Activated naive CD4-positive, alpha-beta T cell (primary cell): Measurements from ENCODE around the gene UBA52.
A peak's percentile ranks its signal among the peaks of the same experiment; 100 is the strongest.
"Not testable (repeated sequence)": the region's sequence is repeated elsewhere in the genome, so short reads cannot be mapped to it uniquely, and the experiment has no call there.

ENCODE experiments used
- DNase-seq, 4 experiments: peaks; one replicate each; lab custom pipeline; 2025; lab: John Stamatoyannopoulos, UW

UBA52 gene

DNA sequence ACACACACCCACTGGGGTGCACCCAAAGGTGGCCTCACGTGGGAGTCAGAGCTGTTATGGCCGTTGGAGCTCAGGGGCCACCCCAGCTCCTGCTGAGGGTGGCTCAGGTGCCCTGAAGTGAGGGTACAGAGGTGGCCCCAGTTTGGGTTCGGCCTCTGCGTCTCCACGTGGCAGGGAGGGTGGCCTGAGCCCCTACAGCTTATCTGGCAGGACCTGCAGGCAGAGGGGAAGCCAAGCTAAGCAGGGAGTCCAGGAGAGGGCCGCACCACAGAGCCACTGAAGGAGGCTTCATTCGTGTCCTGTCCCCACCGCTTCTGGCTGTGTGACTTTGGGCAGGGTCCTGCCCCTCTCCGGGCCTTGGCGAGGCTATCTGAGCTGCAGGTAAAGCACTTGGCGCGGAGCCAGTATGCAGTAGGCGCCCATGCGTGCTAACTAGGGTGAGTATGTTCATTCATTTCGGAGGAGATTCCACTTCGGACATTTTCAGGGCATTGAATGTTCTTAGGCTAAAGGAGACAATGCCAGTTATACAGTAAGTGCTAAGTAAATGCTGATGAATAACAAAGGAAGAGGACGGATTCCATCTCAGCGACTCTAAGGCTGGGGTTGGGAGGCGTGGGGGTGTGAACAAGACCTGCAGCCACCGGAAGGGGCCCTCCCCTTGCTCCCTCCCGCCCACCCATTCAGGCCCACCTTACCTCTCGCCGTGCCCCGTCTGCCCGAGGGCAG lies 21.9 kb downstream of the UBA52 start:
- DNase-seq, result no peak

- peak; percentile 28 to 74 (median 50) for DNase-seq
Observed at GRCh38 chr19:18594096-18594823, 22.6 kb downstream of the UBA52 start.

GRCh38 chr19:18594824-18595373 lies 23.2 kb downstream of the UBA52 start:
- DNase-seq, result no peak

GRCh38 chr19:18595475-18595874 lies 23.8 kb downstream of the UBA52 start:
- no peak for DNase-seq

GRCh38 chr19:18596752-18597157 lies 25.1 kb downstream of the UBA52 start:
- no peak for DNase-seq

DNA sequence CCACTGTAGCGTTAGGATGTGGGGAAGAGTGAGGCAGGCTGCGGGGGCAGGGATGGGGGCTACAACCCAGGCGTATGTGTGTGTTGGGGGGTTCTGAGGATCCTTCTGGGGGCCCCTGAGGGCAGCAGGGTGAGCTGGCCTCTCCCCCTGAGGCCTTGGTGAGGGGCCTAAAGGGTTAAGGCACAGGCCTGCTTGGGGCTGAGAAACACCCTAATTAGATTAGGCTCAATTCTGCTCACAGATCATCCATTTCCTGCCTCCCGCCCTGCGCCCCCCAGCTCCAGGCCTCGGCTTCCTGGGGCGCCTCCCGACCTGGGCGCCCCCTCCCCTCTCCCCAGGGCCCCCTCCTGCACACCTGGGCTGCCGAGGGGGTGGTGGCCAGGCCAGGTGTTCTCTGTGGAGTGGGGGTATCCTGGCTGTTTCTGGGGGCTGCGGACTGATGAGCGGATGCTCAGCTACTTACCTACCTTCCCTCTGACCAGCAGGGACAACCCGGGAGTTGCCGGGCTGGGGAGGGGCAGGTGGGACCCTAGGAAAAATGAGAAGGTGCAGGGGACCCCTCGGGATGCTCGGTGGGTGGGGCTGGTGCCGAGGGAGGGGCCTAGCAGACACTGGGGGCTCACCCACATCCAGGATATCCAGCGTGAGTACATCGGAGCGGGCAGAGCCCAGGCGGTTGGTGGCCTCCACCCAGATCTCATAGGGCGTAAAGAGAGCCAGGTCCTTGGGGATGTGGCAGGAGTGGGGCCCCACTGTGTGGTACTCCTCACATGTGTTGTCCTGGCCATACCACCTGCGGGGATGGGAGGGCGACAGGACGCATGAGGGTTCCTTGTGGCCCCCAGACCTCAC lies 26.4 kb downstream of the UBA52 start:
- no peak for DNase-seq

GRCh38 chr19:18599485-18599884 lies 27.8 kb downstream of the UBA52 start:
- no peak for DNase-seq

- DNase-seq, result not testable (repeated sequence)
Observed at GRCh38 chr19:18600692-18601397, 29.2 kb downstream of the UBA52 start.

GRCh38 chr19:18601875-18602274 lies 30.2 kb downstream of the UBA52 start:
- DNase-seq, result no peak

DNA sequence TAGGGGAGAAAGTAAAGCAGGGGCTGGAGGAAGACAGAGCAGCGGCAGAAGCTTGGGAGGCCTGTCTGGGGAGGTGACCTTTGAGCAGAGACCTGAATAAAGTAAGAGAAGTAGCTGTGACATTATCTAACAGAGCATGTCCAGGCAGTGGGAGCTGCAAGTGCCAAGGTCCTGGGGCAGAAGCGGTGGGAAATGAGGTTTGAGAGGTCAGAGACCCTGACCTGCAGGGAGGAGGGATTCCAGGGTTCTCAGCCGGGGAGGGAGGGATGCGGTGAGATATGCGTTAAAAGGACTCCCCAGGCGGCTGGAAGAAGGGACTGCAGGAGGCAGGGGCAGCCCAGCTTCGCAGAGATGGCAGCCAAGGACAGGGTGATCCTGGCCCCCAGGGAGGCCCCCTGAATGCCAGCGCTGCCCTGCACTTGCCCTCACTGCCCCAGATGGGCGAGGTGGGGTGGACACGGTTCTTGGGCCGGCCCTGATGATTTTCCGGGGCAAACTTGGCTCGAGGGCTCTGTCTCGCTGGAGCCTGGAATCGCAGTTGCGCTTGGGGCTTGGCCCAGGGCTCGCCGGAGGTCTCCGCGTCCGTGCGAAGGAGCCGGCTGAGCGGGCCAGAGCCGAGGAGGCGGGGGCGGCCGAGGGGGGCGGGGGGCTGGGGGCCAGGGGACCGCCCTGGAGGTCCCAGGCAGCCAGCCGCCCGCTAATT lies 31.7 kb downstream of the UBA52 start:
- no peak for DNase-seq

DNA sequence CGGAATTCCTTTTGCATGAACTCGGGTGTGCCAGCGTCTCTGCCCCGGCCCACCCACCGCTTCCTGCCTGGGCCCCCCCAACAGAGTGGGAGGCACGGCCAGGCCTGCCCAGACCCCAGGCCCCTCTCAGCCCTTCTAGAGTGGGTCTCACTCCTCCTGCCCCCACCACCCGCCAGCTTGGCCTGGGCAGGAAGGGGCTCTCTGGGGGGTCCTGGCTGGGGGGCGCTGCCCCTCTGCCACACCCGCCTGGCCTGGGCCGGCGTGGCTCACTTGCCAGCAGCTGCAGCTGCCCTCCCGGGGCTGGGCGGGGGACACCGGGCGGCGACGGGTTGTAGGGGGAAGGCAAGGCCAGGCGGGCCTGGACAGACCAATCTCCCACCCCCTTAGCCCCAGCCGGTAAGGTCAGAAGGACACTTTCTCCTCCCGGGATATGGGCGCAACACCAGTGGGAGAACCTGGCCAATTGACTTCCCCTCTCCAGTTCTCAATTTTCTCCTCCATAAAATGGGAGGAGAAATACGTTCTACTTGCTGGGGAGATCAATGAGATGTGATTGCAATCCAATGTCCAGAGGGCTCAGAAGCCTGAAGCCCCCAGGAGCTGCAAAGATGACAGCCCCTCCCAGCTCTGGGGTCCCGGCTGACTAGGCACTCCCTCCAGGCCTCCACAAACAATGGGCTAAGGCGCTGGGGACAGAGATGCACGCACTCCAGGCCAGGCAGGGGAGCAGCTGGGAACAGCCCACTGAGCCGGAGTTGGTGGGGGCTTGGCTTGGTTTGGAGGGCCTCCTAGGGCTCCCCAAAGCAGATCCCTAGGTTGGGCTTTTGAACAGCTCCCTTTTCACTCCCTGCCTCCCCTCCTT lies 32.5 kb downstream of the UBA52 start:
- DNase-seq, result no peak

DNA sequence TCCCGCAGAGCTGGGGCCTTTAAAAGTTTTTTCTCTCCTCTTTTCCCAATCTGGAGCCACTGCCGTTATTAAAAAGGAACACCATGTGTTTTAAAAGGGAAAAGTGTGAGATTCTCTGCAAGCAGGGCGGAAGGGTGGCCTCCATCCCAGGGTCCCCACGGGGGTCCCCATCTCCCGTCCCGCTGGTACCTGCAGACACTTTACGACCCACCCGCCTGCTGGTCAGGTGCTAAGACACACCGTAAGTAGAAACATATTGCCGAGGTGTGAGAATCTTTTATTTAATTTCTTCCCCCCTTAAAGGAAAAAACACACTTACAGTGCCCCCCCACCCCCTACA lies 33.1 kb downstream of the UBA52 start:
- no peak for DNase-seq

- DNase-seq, result no peak
Observed at GRCh38 chr19:18605196-18605545, 33.5 kb downstream of the UBA52 start.

DNA sequence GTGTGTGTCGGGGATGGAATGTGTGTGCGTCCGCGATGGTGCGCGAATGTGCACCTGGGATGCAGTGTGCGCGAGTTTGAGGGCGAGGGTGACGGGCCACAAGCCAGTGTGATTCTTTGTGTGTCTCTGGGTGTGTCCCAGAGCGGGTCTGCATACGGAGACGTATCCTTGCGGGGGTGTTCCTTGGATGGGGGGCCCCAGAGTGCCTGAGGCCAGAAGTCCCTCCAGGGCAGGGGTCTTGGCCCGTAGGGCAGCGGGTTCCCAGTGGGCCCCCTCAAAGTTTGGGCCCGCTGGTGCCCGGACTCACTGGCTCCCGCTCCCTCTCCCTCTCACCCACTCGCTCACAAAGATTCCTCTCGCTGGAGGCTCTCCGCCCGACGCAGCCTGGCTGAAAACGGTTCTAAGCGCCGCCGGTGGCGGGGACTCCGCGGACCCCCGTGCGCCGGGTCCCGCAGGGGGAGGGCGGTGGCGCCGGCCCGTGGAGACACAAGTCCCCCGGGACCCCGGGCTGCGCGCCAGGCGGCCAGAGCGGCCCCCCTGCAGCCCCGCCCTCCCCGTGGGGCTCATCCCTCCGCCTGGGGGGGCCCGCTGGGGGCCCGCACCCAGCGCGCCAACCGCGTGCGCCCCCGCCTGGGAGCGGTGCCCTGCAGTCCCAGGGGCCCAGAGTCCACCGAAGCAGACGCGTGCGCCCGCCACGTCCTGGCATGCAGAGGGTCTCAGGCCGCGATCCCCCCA lies 34.1 kb downstream of the UBA52 start:
- no peak for DNase-seq

GRCh38 chr19:18606281-18607225 lies 34.9 kb downstream of the UBA52 start, which contains the start of gene CRLF1:
TSS of gene CRLF1 (minus strand) at chr19:18606799. CDS start at chr19:18606656, 143 bp downstream.
- no peak for DNase-seq

DNA sequence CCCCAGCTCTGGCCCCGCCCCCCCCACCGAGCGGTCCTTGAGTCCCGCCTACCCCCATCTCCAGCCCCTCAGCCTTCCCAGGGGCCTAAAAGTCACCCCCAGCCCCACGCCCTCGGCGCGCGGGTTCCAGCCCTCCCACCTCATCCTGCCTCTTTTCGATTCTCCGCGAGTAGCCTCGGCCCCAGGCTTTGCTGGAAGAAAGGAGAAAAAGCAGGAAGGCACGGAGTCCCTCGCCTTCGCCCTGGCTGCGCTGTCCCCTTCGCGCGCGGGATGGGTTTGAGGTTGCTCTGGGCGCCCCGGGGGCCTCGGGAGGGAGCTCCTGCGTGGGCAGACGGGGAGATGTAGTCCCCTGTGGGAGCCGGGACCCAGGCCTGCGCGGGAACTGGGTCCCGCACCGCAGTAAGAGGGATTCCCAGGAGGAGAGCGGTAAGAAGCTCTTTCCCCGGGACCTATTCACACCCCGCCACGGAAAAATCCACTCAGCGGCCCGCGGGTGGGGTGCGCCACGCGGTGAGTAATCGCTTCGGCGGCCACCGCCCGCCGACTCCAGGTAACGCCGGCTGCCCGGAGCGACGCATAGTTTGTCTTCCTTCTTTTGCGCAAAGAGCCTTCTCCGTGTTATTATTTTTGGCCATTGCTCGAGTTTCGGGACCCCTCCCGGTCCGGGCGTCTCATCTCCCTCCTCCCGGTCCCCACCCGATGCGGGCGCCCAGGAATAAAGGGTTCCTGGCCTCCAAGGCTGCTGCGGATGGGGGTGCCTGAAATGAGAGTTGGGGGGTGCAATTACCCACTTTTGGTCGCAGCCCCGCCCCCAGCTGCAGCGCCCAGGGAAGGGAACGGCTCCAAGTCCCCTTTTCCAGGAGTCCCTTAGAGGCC lies 35.8 kb downstream of the UBA52 start:
- no peak for DNase-seq

- no peak for DNase-seq
Observed at GRCh38 chr19:18608102-18608804, 36.6 kb downstream of the UBA52 start.
